ENCODE results near the gene C10orf105. TPM values are rescaled to one million over a fixed set of nuclear protein-coding genes. Genes with fewer than 3 reads are reported as not detected.

Gene C10orf105
- total and polyA plus RNA-seq, 2 donors from 2014 or later, result 0.35 TPM; not detected in 1

DNA sequence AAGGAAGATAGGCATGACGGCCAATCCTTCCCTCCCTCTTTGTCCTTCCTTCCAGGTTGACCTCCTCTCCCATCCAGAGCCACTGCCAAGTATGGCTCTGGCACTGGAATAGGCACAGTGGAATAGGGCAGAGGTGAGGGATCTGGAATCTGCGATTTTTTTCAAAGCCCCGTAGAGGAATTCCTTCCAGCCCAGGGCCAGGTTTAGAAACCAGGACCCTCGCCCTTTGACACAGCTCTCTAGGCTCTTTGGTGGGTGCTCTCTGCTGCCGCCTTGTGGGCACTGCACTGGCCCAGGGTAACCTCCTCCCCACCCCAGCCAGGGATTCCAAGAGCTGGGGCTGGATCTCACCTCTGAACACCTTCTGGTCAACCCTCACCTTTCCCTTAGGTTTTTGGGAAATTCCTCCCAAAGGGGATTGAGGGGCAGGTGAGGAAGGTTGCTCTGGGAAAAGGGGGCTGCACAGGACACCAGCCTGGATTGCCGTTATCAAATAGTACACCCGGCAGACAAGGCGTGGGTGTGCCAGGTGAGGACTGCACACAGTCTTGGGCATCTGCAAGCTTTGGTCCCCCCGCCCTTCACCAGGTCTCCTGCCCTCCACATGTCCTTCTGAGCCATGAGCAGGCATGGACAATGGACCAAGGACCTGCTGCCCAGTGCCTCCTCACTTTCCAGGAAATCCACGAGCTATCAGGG is 22.8 kb downstream of the C10orf105 start:
- H3K36me3 ChIP-seq (ENCODE audit: control insufficient read depth in 2 of 3, insufficient read depth in 3 of 3, low read length in 3 of 3), result no peaks in the 10 kb centered on the region
- no peak overlapping the region for H3K4me3 ChIP-seq (ENCODE audit: low read length in 3 of 3)
- FAIRE-seq (no peak), DNase-seq (peak in 4 of 5 donors; percentile 63 to 73 (median 69))
- H3K4me1 ChIP-seq (ENCODE audit: control insufficient read depth in 2 of 3, insufficient read depth in 2 of 3, low read depth in 1 of 3, low read length in 3 of 3), result peaks cover 0 to 14% (median 4%) of the 10 kb centered on the region in 3 donors
- intact Hi-C loops (cut with DNase I), result no loop called here
- H3K9me3 ChIP-seq (ENCODE audit: control insufficient read depth in 2 of 3, insufficient read depth in 1 of 3, low read length in 3 of 3), result no peaks in the 10 kb centered on the region
- no peak overlapping the region for H3K27ac ChIP-seq (ENCODE audit: low read depth in 2 of 2, low read length in 2 of 2)
- H3K27me3 ChIP-seq (ENCODE audit: control insufficient read depth, insufficient read depth, low read length), result no peaks in the 10 kb centered on the region
- TF ChIP-seq, protein P1, sequence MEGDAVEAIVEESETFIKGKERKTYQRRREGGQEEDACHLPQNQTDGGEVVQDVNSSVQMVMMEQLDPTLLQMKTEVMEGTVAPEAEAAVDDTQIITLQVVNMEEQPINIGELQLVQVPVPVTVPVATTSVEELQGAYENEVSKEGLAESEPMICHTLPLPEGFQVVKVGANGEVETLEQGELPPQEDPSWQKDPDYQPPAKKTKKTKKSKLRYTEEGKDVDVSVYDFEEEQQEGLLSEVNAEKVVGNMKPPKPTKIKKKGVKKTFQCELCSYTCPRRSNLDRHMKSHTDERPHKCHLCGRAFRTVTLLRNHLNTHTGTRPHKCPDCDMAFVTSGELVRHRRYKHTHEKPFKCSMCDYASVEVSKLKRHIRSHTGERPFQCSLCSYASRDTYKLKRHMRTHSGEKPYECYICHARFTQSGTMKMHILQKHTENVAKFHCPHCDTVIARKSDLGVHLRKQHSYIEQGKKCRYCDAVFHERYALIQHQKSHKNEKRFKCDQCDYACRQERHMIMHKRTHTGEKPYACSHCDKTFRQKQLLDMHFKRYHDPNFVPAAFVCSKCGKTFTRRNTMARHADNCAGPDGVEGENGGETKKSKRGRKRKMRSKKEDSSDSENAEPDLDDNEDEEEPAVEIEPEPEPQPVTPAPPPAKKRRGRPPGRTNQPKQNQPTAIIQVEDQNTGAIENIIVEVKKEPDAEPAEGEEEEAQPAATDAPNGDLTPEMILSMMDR (IDR thresholded peaks at IDR 0.05; ENCODE audit: borderline replicate concordance, extremely low read depth, insufficient read depth), result peak; percentile 73
- H3K9ac ChIP-seq (ENCODE audit: low read length in 3 of 3), result no peak overlapping the region

DNA sequence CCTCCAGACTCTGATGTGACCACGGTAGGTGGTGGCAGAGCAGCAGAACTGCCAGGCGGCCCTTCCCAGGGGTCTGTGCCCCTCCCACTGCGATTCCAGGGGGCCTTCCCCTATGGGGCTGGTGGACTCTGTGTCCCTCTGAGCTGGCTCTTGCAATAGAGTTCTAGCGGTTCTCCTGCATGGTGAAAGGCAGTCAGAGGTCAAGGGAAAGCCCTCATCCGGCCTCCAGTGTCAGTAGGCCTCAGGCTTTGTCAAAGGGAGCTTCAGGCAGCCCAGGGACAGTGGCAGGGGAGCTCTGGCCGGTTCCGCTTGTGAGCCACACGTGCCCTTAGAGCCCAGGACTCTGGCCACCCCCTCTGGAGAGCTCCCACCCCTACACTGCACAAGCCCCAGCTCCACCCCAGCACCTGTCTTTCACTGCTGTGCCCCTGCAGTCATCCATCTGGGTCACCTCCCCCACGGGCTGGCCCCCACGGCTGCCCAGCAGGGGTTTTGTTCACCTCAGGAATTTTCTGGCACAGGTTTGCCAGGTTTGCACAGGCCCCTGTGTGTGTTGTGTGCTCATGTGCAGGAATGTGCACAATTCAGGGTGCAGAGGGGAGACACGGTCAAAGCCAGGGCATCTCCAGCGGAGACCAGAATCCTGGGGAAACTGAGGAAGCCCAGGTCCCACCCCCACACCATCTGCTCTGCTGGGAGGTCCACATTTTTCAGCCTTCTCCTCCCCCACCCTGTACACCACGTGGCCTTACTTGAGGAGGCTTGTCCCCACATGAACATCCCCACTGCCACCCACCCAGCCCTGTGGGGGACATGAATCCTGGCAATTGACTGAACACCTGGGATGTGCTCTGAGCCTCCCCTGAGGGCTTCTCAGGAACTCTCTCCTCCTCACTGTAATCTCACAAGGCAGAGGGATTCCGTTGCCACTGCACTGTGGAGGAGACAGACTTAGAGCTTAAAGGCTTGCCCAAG is 23.8 kb downstream of the C10orf105 start:
- TF ChIP-seq, protein P1 (IDR thresholded peaks at IDR 0.05; ENCODE audit: borderline replicate concordance, extremely low read depth, insufficient read depth), result no peak
- peaks cover 0 to 4% (median 0%) of the 10 kb centered on the region in 3 donors for H3K9me3 ChIP-seq (ENCODE audit: control insufficient read depth in 2 of 3, insufficient read depth in 1 of 3, low read length in 3 of 3)
- no peak overlapping the region for H3K4me3 ChIP-seq (ENCODE audit: low read length in 3 of 3)
- DNase-seq, result no peak
- H3K27me3 ChIP-seq (ENCODE audit: control insufficient read depth, insufficient read depth, low read length), result no peaks in the 10 kb centered on the region
- peaks cover 0 to 14% (median 4%) of the 10 kb centered on the region in 3 donors for H3K4me1 ChIP-seq (ENCODE audit: control insufficient read depth in 2 of 3, insufficient read depth in 2 of 3, low read depth in 1 of 3, low read length in 3 of 3)
- no peaks in the 10 kb centered on the region for H3K36me3 ChIP-seq (ENCODE audit: control insufficient read depth in 2 of 3, insufficient read depth in 3 of 3, low read length in 3 of 3)
- H3K9ac ChIP-seq (ENCODE audit: low read length in 3 of 3), result no peak overlapping the region
- H3K27ac ChIP-seq (ENCODE audit: low read depth in 2 of 2, low read length in 2 of 2), result no peak overlapping the region
- intact Hi-C loops (cut with DNase I), result no loop called here
- no peak for FAIRE-seq

DNA sequence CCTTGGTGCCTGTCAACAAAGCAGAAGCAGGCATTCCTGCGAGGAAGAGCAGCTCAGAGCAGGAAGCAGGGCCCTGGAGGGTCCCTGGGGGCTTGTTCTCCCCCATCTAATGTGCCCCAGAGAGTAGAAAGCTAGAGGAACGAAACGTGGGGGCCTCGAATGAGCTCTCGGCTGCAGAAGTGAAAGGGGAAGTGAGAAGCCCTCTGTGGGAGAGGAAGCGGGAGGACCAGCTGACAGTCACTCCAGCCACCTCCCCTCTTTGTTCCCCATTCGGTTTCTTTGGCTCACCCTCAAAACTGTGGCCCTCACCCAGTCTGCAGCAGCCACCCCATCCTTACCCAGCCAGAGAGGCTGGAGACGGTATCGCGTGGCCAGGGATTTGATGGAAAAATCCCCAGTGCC is 25.0 kb downstream of the C10orf105 start:
- FAIRE-seq (no peak), DNase-seq (no peak)
- intact Hi-C loops (cut with DNase I), result no loop called here
- H3K4me3 ChIP-seq (ENCODE audit: low read length in 3 of 3), result no peak overlapping the region
- H3K9me3 ChIP-seq (ENCODE audit: control insufficient read depth in 2 of 3, insufficient read depth in 1 of 3, low read length in 3 of 3), result peaks cover 0 to 4% (median 0%) of the 10 kb centered on the region in 3 donors
- peaks cover 0 to 14% (median 4%) of the 10 kb centered on the region in 3 donors for H3K4me1 ChIP-seq (ENCODE audit: control insufficient read depth in 2 of 3, insufficient read depth in 2 of 3, low read depth in 1 of 3, low read length in 3 of 3)
- TF ChIP-seq, protein P1 (IDR thresholded peaks at IDR 0.05; ENCODE audit: borderline replicate concordance, extremely low read depth, insufficient read depth), result no peak
- H3K27me3 ChIP-seq (ENCODE audit: control insufficient read depth, insufficient read depth, low read length), result no peaks in the 10 kb centered on the region
- H3K27ac ChIP-seq (ENCODE audit: low read depth in 2 of 2, low read length in 2 of 2), result no peak overlapping the region
- H3K36me3 ChIP-seq (ENCODE audit: control insufficient read depth in 2 of 3, insufficient read depth in 3 of 3, low read length in 3 of 3), result no peaks in the 10 kb centered on the region
- no peak overlapping the region for H3K9ac ChIP-seq (ENCODE audit: low read length in 3 of 3)
